ENCODE data around the gene ART3.

GRCh38 chr4:76067652-76068286 lies 6.7 kb upstream of the ART3 start:
- TF ChIP-seq REST (tag by site-specific recombination; IDR thresholded peaks at IDR 0.05) (no peak), ZNF549 (tag by site-specific recombination; IDR thresholded peaks at IDR 0.05) (no peak), ZNF48 (tag by site-specific recombination; IDR thresholded peaks at IDR 0.05) (no peak), ZNF416 (tag by site-specific recombination; IDR thresholded peaks at IDR 0.05) (no peak), ZFHX2 (tag by site-specific recombination; conservative IDR thresholded peaks at IDR 0.05) (no peak), CTCF (tag by site-specific recombination; IDR thresholded peaks at IDR 0.05) (no peak), ZNF10 (tag by site-specific recombination; IDR thresholded peaks at IDR 0.05) (no peak), ZFP69B (tag by site-specific recombination; IDR thresholded peaks at IDR 0.05) (no peak), ZNF843 (tag by site-specific recombination; IDR thresholded peaks at IDR 0.05) (no peak), ZNF561 (tag by site-specific recombination; IDR thresholded peaks at IDR 0.05; ENCODE audit: borderline replicate concordance) (no peak), SP2 (tag by site-specific recombination; IDR thresholded peaks at IDR 0.05) (no peak), ZBTB1 (tag by site-specific recombination; IDR thresholded peaks at IDR 0.05) (no peak)
